Measurements from ENCODE around the gene CLSTN3.
"Not testable (repeated sequence)": the region's sequence is repeated elsewhere in the genome, so short reads cannot be mapped to it uniquely, and the experiment has no call there.

Gene CLSTN3

GRCh38 chr12:7106082-7106481, 24.1 kb upstream of the CLSTN3 start:
- no peak for DNase-seq

DNA sequence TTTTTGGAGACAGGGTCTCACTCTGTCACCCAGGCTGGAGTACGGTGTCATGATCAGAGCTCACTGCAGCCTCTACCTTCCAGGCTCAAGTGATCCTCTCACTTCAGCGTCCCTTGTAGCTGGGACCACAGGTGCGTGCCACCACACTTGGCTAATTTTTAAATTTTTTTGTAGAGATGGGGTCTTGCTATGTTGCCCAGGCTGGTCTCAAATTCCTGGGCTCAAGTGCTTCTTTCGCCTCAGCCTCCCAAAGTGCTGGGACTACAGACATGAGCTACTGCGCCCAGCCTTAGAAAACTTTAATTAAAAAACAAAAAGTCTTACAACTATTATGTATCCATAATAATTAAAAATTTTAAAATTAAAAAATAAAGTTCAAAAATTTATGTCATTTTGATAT, 23.0 kb upstream of the CLSTN3 start:
- not testable (repeated sequence) for DNase-seq

- no peak for DNase-seq
Measured at GRCh38 chr12:7107636-7108002, 22.6 kb upstream of the CLSTN3 start.

DNA sequence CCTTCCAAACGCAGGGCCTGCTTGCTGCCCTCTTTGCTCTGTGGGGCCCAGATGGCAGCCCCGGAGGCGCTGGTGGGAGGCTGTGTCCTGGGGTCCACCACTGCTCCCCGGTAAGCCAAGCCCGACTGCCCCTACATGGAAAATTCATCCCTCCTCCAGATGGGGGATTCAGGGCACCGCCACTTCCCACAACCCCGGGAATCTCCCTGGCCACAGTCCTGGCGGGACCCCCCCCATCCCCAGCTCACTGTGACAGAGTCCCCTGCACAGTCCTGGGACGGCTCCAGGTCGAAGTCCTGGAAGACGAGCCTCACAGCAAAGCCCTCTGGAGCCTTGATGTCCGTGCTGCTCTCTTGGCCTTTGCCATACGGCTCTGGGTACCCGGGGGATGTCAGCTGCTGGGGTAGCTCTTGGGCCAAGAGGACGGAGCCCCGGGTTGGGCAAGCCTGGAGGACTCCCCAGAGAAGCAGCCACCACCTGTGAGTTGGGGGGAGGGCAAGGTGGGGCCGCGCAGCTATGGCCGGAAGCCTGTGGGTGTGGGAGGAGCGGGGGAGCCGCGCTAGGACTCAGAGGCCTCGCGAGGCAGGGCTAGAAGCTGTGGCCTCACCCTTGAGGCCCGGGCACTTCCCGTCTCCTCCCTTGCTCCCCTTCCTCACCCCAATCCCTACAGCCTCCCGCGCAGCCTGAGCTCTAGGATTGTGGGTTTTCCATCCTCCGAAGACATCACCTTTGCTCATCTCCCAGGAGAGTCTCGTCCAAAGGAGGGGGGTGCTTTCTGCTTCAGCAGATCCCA, 22.0 kb upstream of the CLSTN3 start:
- peak; percentile 84 for DNase-seq

DNA sequence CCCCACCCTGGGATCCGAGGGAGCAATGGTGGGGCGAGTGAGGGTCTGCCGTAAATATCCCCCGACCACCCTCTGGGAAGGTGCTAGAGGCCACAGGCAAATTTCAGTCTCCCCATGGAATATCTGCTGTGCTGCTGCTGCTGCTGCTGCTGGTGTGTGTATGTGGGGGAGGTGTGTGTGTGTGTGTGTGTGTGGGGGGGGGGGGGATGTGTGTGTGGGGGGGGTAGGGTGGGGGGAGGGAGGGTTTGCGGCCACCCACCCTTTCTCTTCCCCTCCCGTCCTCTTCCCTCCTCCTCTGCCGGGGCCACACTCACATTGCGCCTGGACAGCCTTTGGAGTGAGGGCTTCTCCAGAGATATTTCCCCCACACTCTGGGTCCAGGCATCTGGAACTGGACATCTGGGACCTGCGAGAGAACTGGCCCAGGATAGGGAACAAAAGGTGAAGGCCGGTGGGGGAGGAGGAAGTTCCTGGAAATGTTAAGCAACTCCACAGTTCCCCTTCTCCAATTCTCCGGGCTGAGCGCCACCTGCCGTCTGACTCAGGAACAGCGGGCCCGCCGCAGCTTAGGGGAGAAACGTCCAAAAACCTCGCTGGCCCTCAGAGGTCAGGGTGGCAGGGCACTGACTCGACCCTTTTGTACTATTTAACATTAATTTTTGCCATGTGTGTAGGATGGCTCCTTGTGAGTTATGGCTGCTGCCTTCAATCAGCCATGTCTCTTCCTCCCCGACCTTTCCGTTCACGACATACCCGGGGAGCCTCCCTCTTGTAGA, 21.2 kb upstream of the CLSTN3 start, which contains the start of gene C1RL:
Gene C1RL (minus strand): TSS at position 419 of the 776 bp plus-strand sequence. CDS start 34 bp downstream, at position 385.
- DNase-seq = peak; percentile 84

GRCh38 chr12:7109572-7109920, 20.6 kb upstream of the CLSTN3 start:
- DNase-seq = no peak

DNA sequence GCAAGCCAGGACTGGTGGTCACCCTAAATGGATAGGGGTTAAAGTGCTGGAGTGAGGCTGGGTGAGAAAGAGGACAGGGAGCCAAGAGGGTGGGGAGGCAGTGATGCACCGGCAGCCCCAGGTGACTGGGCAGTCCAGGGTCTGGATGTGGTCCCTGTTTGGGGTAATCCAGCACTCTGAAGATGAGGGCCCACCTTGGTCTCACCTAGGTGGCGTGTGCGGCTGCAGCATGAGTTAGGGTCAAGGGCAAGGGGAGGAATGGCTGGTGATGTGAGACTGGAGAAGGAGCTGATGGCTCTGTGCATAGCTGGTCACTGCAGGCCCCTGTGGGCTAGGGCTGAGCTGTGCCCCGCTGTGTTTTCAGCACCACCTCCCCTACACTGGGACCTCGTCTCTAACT, 19.5 kb upstream of the CLSTN3 start:
- DNase-seq = no peak

GRCh38 chr12:7112041-7112440, 18.1 kb upstream of the CLSTN3 start:
- DNase-seq = no peak

- DNase-seq = peak; percentile 51
Measured at GRCh38 chr12:7113389-7113871, 16.7 kb upstream of the CLSTN3 start.

DNA sequence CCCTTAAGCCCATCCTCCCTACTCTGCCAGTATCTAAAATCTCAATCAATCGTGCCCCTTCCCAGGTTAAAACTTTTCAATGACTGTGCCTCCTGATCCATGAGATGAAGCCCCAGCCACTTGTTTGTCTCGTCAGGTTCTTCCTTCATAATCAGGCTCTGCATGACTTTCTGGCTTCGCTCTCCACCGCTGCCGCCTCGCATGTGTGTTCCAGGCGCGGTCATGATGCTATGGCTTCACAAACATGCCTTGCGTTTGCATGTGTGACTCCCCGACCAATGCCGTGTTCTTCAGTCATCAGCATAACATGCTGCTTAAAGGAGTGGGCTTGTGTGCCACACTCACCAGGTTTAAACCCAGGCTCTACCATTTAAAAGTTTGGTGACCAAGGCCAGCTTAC, 16.2 kb upstream of the CLSTN3 start:
- DNase-seq = no peak

DNA sequence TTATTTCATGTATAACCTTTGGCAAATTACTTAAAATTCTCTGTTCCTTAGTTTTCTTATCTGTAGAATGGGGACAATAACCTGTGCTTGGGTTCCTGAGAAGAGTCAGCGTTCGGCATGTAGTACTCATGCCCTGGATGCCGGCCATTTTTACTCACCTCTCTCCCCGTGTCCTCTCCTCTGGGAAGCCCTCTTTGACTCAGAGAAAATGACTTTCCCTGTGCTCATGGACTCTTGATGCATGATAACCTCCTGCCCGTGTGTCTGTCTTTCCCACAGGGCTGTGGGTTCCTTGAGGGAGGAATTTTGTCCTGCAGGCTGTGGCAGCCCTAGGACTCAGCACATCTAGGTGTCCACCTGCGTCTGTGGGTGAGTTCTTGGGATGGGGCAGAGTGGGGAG, 15.3 kb upstream of the CLSTN3 start:
- DNase-seq = no peak

- no peak for DNase-seq
Measured at GRCh38 chr12:7116196-7116595, 14.0 kb upstream of the CLSTN3 start.

GRCh38 chr12:7116916-7117315, 13.3 kb upstream of the CLSTN3 start:
- DNase-seq = no peak

DNA sequence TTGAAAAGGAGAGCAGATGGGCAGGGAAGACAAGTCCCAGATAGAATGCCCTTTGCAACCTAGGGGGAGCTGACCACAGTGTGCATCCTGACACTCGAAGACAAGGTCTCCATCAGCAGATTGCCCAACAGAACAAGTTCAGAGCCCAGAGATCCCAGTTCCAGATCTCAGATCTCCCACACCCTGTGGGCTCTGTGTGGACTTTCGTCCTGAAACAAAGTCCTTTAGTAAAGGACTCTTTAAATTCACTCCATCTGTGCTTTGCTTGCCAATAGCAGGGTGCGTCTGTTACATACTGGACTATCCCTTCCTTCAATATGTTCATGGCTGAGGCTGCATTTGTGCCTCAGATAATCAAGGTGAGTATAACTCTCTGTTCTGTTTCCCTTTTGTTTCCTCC, 12.5 kb upstream of the CLSTN3 start:
- no peak for DNase-seq

DNA sequence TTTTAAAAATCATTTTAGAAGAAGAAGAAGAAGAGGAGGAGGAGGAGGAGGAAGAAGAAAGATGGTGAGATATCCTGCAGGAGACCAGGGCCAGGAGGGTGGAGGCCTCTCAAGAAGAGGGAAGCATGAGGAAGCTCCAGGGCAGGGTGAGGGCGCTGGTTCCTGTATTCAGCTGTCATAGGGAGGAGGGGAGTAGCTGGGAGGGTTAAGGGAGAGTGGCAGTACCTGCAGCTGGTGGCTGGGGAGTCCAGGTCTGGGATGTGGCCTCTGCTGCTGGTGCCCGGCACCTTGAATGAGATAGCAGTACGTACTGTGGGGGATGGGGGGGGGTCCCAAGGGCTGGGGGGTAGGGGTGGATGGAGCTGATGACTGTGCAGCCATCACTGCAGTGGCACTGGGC, 11.3 kb upstream of the CLSTN3 start:
- no peak for DNase-seq

GRCh38 chr12:7120166-7120565, 10.0 kb upstream of the CLSTN3 start:
- no peak for DNase-seq

DNA sequence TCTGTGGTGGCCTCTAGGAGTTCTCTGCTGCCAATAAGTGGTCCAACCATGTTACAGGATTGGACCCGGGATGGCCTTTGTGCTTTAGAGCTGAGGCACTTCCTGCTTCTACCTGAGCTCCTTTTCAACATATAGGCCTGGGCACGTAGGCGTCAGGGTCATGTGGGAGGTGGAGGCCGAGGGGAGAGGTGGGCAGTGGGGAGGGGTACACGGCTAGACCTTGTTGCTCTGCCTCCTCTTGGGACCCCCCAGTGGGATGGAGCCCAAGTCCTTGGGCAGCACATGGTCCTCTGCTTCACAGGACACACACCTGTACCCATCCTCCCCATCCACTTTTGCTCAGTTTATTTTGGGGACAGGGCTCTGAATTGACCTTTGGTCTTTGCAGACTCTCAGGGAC, 8.8 kb upstream of the CLSTN3 start:
- DNase-seq = no peak

- DNase-seq = no peak
Measured at GRCh38 chr12:7122811-7123769, 7.1 kb upstream of the CLSTN3 start.

DNA sequence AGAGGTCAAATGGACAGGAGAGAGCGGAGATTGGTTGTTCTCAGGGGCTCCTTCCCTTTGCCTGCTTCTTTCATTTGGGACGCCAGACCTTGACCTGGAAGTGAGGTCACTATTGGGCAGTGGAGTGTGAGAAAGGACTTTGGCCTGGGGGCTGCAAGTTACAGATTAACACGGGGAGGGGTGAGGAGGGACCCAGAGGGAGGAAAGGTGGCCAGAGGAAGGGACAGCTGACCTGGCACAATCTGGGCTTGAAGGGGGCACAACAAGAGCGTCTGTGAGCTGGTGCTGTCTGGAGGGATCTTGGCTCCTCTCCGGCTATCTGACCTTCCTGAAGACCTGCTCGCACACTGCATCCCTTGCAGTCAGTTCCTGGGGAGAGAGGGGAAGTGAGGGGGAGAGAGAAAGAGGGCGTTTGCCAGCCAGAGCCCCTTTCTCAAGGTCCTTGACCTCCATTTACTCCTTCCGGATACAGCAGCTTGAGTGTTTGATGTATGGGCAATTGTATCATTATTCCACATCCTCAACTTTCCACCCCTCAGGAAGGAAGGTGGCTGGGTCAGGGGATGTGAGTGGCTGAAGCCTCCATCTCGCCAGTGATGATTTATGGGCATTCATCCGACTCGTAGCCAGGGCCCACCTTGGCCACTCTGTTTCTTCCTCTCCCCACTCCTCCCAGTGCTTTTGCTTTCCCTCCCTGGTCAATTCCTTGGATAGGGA, 6.2 kb upstream of the CLSTN3 start:
- DNase-seq = no peak

- DNase-seq = no peak
Measured at GRCh38 chr12:7125632-7126227, 4.4 kb upstream of the CLSTN3 start.

- DNase-seq = no peak
Measured at GRCh38 chr12:7127916-7128626, 2.1 kb upstream of the CLSTN3 start.
